ENCODE data around the gene GPD1.

- no peak for TF ChIP-seq CTCF (IDR thresholded peaks at IDR 0.05)
- no peak for TF ChIP-seq EP300 (IDR thresholded peaks at IDR 0.05)
- TF ChIP-seq POLR2AphosphoS5 (IDR thresholded peaks at IDR 0.05): no peak
Measured at GRCh38 chr12:50057896-50058670, 45.7 kb upstream of the GPD1 start.
